Measurements from ENCODE around the gene LIN37.

GRCh38 chr19:35764432-35765315, 16.3 kb downstream of the LIN37 start:
- TF ChIP-seq, protein P1, sequence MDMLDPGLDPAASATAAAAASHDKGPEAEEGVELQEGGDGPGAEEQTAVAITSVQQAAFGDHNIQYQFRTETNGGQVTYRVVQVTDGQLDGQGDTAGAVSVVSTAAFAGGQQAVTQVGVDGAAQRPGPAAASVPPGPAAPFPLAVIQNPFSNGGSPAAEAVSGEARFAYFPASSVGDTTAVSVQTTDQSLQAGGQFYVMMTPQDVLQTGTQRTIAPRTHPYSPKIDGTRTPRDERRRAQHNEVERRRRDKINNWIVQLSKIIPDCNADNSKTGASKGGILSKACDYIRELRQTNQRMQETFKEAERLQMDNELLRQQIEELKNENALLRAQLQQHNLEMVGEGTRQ (CRISPR knock-in tag; IDR thresholded peaks at IDR 0.05): no peak
- no peak for TF ChIP-seq JUN (CRISPR knock-in tag; IDR thresholded peaks at IDR 0.05)
- TF ChIP-seq CTCF (IDR thresholded peaks at IDR 0.05): no peak
- TF ChIP-seq, protein P2, sequence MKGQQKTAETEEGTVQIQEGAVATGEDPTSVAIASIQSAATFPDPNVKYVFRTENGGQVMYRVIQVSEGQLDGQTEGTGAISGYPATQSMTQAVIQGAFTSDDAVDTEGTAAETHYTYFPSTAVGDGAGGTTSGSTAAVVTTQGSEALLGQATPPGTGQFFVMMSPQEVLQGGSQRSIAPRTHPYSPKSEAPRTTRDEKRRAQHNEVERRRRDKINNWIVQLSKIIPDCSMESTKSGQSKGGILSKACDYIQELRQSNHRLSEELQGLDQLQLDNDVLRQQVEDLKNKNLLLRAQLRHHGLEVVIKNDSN (CRISPR knock-in tag; IDR thresholded peaks at IDR 0.05): no peak
- TF ChIP-seq HMGXB4 (CRISPR knock-in tag; IDR thresholded peaks at IDR 0.05): no peak
- no peak for TF ChIP-seq TCF7 (CRISPR knock-in tag; IDR thresholded peaks at IDR 0.05; ENCODE audit: low read depth)
- no peak for TF ChIP-seq MAX (CRISPR knock-in tag; IDR thresholded peaks at IDR 0.05)
- TF ChIP-seq ZNF512 (CRISPR knock-in tag; IDR thresholded peaks at IDR 0.05; ENCODE audit: borderline replicate concordance): no peak
- no peak for TF ChIP-seq E2F4 (CRISPR knock-in tag; IDR thresholded peaks at IDR 0.05; ENCODE audit: borderline replicate concordance, low read depth)
- no peak for TF ChIP-seq SP1 (CRISPR knock-in tag; conservative IDR thresholded peaks at IDR 0.05)
- TF ChIP-seq AFF4 (CRISPR knock-in tag; IDR thresholded peaks at IDR 0.05; ENCODE audit: borderline replicate concordance): no peak
- TF ChIP-seq ESRRA (CRISPR knock-in tag; IDR thresholded peaks at IDR 0.05; ENCODE audit: borderline replicate concordance): no peak
- TF ChIP-seq MLX (CRISPR knock-in tag; IDR thresholded peaks at IDR 0.05): no peak
